H1 (cell line): ENCODE measurements around the gene ZNF143. TPM values are rescaled to one million over a fixed set of nuclear protein-coding genes. Genes with fewer than 3 reads are reported as not detected.

ENCODE experiments used
- CTCF ChIA-PET: fragments of 300-600 bp; sonication (Branson Sonifier 250); formaldehyde crosslinking; loops from one replicate; lab custom pipeline; 2021; ENCODE audit not compliant: partially characterized antibody; lab: Charles Lee
- POLR2A ChIA-PET: fragments of 300-600 bp; sonication (Branson Sonifier 250); formaldehyde crosslinking; loops from one replicate; lab custom pipeline; 2021; ENCODE audit warnings: inconsistent platforms; ENCODE audit not compliant: partially characterized antibody; lab: Charles Lee
- DNase-seq, 2 experiments: peaks; one replicate each; pipeline versions ENCODE4 v3.0.0 to v3.0.0-alpha.2; 2010 to 2022; ENCODE audit warnings: low spot score in 2 of 2, low read depth in 1 of 2, mixed read lengths in 1 of 2
- FAIRE-seq: peaks from 2 replicates; lab custom pipeline; 2011; peaks lifted over from hg19 to GRCh38; lab: Jason Lieb, UNC
- H2AFZ ChIP-seq: 2 replicates; pipeline ENCODE4 v1.8.1; 2012; ENCODE audit warnings: low read length, inconsistent platforms
- H2AK5ac ChIP-seq: 2 replicates; pipeline ENCODE4 v1.6.1; 2013; ENCODE audit warnings: low read depth, low read length
- H2BK120ac ChIP-seq: replicated peaks from 2 replicates; pipeline ENCODE3; 2013; ENCODE audit warnings: low read depth, low read length, inconsistent platforms
- H2BK12ac ChIP-seq: 2 replicates; pipeline ENCODE4 v1.6.1; 2013; ENCODE audit warnings: low read depth, low read length
- H2BK15ac ChIP-seq: 2 replicates; pipeline ENCODE4 v1.6.1; 2013; ENCODE audit warnings: low read length
- H2BK20ac ChIP-seq: 2 replicates; pipeline ENCODE4 v1.6.1; 2013; ENCODE audit warnings: low read length
- H2BK5ac ChIP-seq: 2 replicates; pipeline ENCODE4 v1.6.1; 2013; ENCODE audit warnings: low read depth, low read length
- H3K14ac ChIP-seq: 2 replicates; pipeline ENCODE4 v1.6.1; 2013; ENCODE audit warnings: inconsistent platforms; ENCODE audit not compliant: insufficient read length
- H3K18ac ChIP-seq: 2 replicates; pipeline ENCODE4 v1.6.1; 2013; ENCODE audit warnings: low read length; ENCODE audit errors: extremely low read depth
- H3K23ac ChIP-seq: 2 replicates; pipeline ENCODE4 v1.6.1; 2013; ENCODE audit warnings: inconsistent platforms; ENCODE audit not compliant: insufficient read length
- H3K23me2 ChIP-seq: 2 replicates; pipeline ENCODE4 v1.6.1; 2013; ENCODE audit warnings: low read depth, low read length
- H3K27ac ChIP-seq: 2 replicates; pipeline ENCODE4 v1.6.1; 2011; ENCODE audit warnings: low read depth, low read length, inconsistent platforms
- H3K27me3 ChIP-seq, 4 experiments: replicated peaks in 1 of 4; 1 replicate in 1 of 4; 2 replicates in 3 of 4; pipeline versions ENCODE4 v1.6.1 to v1.8.1; 2011 to 2013; ENCODE audit warnings: low read length in 3 of 4, mild to moderate bottlenecking in 3 of 4, inconsistent platforms in 2 of 4, mixed read lengths in 2 of 4, moderate library complexity in 1 of 4; ENCODE audit not compliant: control insufficient read depth in 3 of 4, insufficient read depth in 3 of 4; ENCODE audit errors: extremely low read depth in 1 of 4
- H3K36me3 ChIP-seq, 4 experiments: 2 replicates each; pipeline versions ENCODE4 v1.6.1 to v1.8.1; 2011 to 2013; ENCODE audit warnings: mild to moderate bottlenecking in 4 of 4, low read length in 3 of 4, moderate library complexity in 2 of 4, control low read depth in 1 of 4, inconsistent platforms in 1 of 4; ENCODE audit not compliant: insufficient read depth in 4 of 4, control insufficient read depth in 2 of 4
- H3K4ac ChIP-seq: replicated peaks from 2 replicates; pipeline ENCODE3; 2013; ENCODE audit warnings: low read length, low read depth, mixed read lengths, inconsistent platforms; ENCODE audit not compliant: insufficient read length
- H3K4me1 ChIP-seq, 4 experiments: replicated peaks in 1 of 4; 1 replicate in 1 of 4; 2 replicates in 3 of 4; pipeline versions ENCODE4 v1.6.1 to v1.8.1; 2011 to 2013; ENCODE audit warnings: low read length in 3 of 4, inconsistent platforms in 2 of 4, mixed read lengths in 1 of 4; ENCODE audit not compliant: insufficient read depth in 4 of 4, control insufficient read depth in 3 of 4
- H3K4me2 ChIP-seq, 2 experiments: 2 replicates each; pipeline versions ENCODE4 v1.6.1 to v1.8.1; 2011 to 2013; ENCODE audit warnings: low read depth in 2 of 2, low read length in 2 of 2, control low read depth in 1 of 2, inconsistent platforms in 1 of 2, mild to moderate bottlenecking in 1 of 2; ENCODE audit not compliant: insufficient read depth in 1 of 2
- H3K4me3 ChIP-seq, 4 experiments: fragments of 200-600, 300-600 bp in 1 of 4; sonication (generic), shearing (Covaris generic), sonication (Bioruptor Twin) in 1 of 4; 2 replicates each; pipeline versions ENCODE4 v1.5.1 to v1.8.1; 2011 to 2016; ENCODE audit warnings: low read length in 4 of 4, low read depth in 3 of 4, control low read depth in 2 of 4, inconsistent platforms in 2 of 4, mild to moderate bottlenecking in 2 of 4, mixed read lengths in 1 of 4, moderate library complexity in 1 of 4; ENCODE audit not compliant: insufficient read depth in 2 of 4; ENCODE audit errors: extremely low read depth in 1 of 4
- H3K56ac ChIP-seq: replicated peaks from 2 replicates; pipeline ENCODE3; 2013; ENCODE audit warnings: low read depth, mild to moderate bottlenecking, mixed read lengths, low read length, inconsistent platforms; ENCODE audit not compliant: insufficient read length
- H3K79me1 ChIP-seq: 2 replicates; pipeline ENCODE4 v1.6.1; 2013; ENCODE audit warnings: low read depth, low read length, control low read depth
- H3K79me2 ChIP-seq, 2 experiments: 2 replicates each; pipeline versions ENCODE4 v1.6.1 to v1.8.1; 2012 to 2013; ENCODE audit warnings: low read length in 2 of 2, mild to moderate bottlenecking in 2 of 2, inconsistent platforms in 1 of 2; ENCODE audit not compliant: insufficient read depth in 2 of 2, control insufficient read depth in 1 of 2
- H3K9ac ChIP-seq, 4 experiments: replicated peaks in 1 of 4; 1 replicate in 1 of 4; 2 replicates in 3 of 4; pipeline versions ENCODE4 v1.6.1 to v1.8.1; 2011 to 2013; ENCODE audit warnings: low read depth in 3 of 4, low read length in 3 of 4, control low read depth in 2 of 4, mild to moderate bottlenecking in 2 of 4, moderate library complexity in 2 of 4, inconsistent platforms in 1 of 4; ENCODE audit errors: extremely low read depth in 1 of 4
- H3K9me3 ChIP-seq, 2 experiments: 2 replicates each; pipeline versions ENCODE4 v1.6.1 to v1.8.1; 2012 to 2013; ENCODE audit warnings: mild to moderate bottlenecking in 2 of 2, moderate library complexity in 2 of 2, control low read depth in 1 of 2, inconsistent platforms in 1 of 2, low read depth in 1 of 2, low read length in 1 of 2, mixed read lengths in 1 of 2; ENCODE audit not compliant: insufficient read depth in 2 of 2
- H4K20me1 ChIP-seq, 2 experiments: replicated peaks in 1 of 2; 2 replicates each; pipeline versions ENCODE3 to v1.8.1; 2011 to 2013; ENCODE audit warnings: inconsistent platforms in 2 of 2, low read length in 2 of 2, mild to moderate bottlenecking in 1 of 2; ENCODE audit not compliant: insufficient read depth in 2 of 2, control insufficient read depth in 1 of 2
- H4K5ac ChIP-seq: 2 replicates; pipeline ENCODE4 v1.6.1; 2013; ENCODE audit warnings: low read length, low read depth, mixed read lengths, inconsistent platforms; ENCODE audit not compliant: insufficient read length
- H4K8ac ChIP-seq: 2 replicates; pipeline ENCODE4 v1.8.0; 2013; ENCODE audit warnings: mild to moderate bottlenecking, moderate library complexity, low read length, inconsistent platforms; ENCODE audit not compliant: insufficient read depth; ENCODE audit errors: extremely low read depth
- H4K91ac ChIP-seq: replicated peaks from 2 replicates; pipeline ENCODE3; 2013; ENCODE audit warnings: low read length, mixed read lengths, inconsistent platforms; ENCODE audit not compliant: insufficient read length
- JUN ChIP-seq: IDR thresholded peaks from 2 replicates; pipeline ENCODE4 v1.6.1; 2011; ENCODE audit warnings: low read depth, mild to moderate bottlenecking, improper control_type of control experiment, low read length
- WGBS, 2 experiments: shearing (Covaris generic) in 1 of 2; methylation state at CpG; one replicate each; pipeline versions ENCODE4 v1.1.6 to v1.1.7; 2013 to 2015; ENCODE audit warnings: low lambda C conversion rate in 2 of 2, mixed read lengths in 2 of 2, inconsistent platforms in 1 of 2, low coverage in 1 of 2, missing lambda C conversion rate in 1 of 2; ENCODE audit not compliant: insufficient replicate concordance in 2 of 2, insufficient coverage in 1 of 2, insufficient read length in 1 of 2; ENCODE audit errors: extremely low coverage in 1 of 2, missing lambda C conversion rate in 1 of 2; 5-methylcytosine and 5-hydroxymethylcytosine counted together
- polyA plus RNA-seq, 7 experiments: library from polyadenylated mRNA; depleted of rRNA in 3 of 7; stranded (reverse) in 5 of 7; unstranded in 2 of 7; fragments of >200 nt in 5 of 7; fragments of 200-250 nt in 2 of 7; gene quantifications; 1 replicate in 5 of 7; 2 replicates in 1 of 7; 4 replicates in 1 of 7; pipeline versions ENCODE4 v1.2.1 to v1.2.3, GENCODE V29; 2011 to 2013; ENCODE audit warnings: missing spikeins in 2 of 7, mixed read lengths in 2 of 7
- total RNA-seq: library from RNA; stranded (reverse); fragmentation: NEBNext Ultra II Directional; extraction: Animal tissue kit (Norgen Biotek cat#: 25700); gene quantifications from 2 replicates; pipeline ENCODE4 v1.2.1, GENCODE V29; 2021

The ZNF143 gene
- total and polyA plus RNA-seq, 2 of the 8 experiments (the other 6 are each of a cell fraction or from before 2014, with no cell fraction given): 43.0 to 69.2 TPM

DNA sequence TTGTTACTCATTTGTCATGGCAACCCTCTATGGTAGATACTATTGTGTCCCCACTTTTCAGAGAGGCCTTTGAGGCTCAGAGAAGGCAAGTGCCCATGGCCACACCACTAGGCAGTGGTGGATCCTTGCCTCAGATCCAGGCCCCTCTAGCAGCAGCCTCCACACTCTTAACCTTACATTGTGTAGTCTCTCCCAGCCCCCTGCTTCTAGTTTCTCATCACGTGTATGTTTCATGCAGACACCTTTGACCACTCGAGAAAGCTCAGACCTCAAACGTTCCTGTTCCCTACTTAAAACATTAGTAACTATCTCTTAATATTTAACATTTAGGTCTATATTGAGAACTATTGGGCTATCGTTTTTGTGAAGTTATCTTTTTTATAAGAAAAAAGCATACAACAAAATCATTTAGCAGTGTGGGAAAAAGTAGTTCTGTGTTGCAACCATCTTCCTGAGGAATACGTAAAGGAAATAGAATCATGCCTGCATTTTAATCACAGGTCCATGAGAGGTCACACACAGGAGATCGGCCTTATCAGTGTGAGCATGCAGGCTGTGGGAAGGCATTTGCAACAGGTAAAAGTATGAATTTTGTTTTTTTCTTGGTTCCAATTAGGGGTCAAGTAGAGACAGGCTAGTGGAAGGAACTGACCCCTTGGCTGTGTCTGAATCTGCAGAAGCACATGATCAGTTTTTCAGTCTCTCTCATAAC, 35.1 kb downstream of the ZNF143 start:
- H2BK15ac ChIP-seq: no peak overlapping the region
- no peak overlapping the region for H2BK12ac ChIP-seq
- no peak overlapping the region for H4K91ac ChIP-seq
- H2BK120ac ChIP-seq: no peak overlapping the region
- ChIA-PET CTCF (interaction anchor here (0.6 to 1.7 kb wide), 5 partner anchors 10 to 483 kb away, joined by 3 to 16 read pairs (median 3); no protein-coding TSS in a partner anchor), POLR2A (interaction anchor here (1.4 kb wide), 1 partner anchor 10 kb away, joined by 4 read pairs; no protein-coding TSS in a partner anchor)
- no peak overlapping the region for H3K18ac ChIP-seq
- FAIRE-seq (no peak), DNase-seq (no peak)
- no peak overlapping the region for H4K8ac ChIP-seq
- no peak overlapping the region for H2BK5ac ChIP-seq
- H3K79me2 ChIP-seq: no peaks in the 10 kb centered on the region
- H2BK20ac ChIP-seq: no peak overlapping the region
- H4K20me1 ChIP-seq: peaks cover 0 to 1% of the 10 kb centered on the region in 2 experiments
- no peak for TF ChIP-seq JUN
- H2AFZ ChIP-seq: no peak overlapping the region
- no peak overlapping the region for H3K56ac ChIP-seq
- no peak overlapping the region for H2AK5ac ChIP-seq
- peaks cover 9 to 48% (median 38%) of the 10 kb centered on the region in 4 experiments for H3K36me3 ChIP-seq
- H3K27ac ChIP-seq: no peak overlapping the region
- H3K27me3 ChIP-seq: no peaks in the 10 kb centered on the region
- no peak overlapping the region for H3K14ac ChIP-seq
- H3K9me3 ChIP-seq: no peaks in the 10 kb centered on the region
- no peak overlapping the region for H3K4me2 ChIP-seq
- H3K4ac ChIP-seq: no peak overlapping the region
- no peak overlapping the region for H3K9ac ChIP-seq
- H3K4me1 ChIP-seq: no peaks in the 10 kb centered on the region
- no peak overlapping the region for H3K4me3 ChIP-seq
- H3K79me1 ChIP-seq: no peaks in the 10 kb centered on the region
- WGBS, 2 experiments: 89% methylated on average over 6 of the region's 6 CpGs; no CpG with 5 or more reads in 1 of the 2 experiments
- no peak overlapping the region for H4K5ac ChIP-seq
- H3K23ac ChIP-seq: no peak overlapping the region
- no peaks in the 10 kb centered on the region for H3K23me2 ChIP-seq
